ENCODE results near the gene ATP5PO.
A peak's percentile ranks its signal among the peaks of the same experiment; 100 is the strongest.

The ATP5PO gene

DNA sequence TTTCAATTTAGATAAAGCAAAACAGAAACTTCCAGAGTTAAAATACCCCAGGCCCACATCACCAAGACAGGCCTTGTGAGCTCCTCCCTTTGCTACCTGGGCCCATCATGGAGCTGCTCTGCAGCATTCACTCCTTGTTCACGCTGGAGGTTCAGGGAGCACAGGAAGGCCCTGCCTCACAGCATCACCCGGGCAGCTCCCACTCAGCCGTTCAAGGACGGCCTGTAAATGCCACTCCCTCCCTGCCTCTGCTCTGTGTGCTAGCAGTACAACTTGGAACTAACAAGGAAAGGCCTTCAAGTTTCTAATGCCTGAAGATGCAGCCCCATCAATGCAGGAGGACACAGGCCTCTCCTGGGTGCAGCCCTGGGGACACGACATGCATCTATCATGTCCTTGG is 11.6 kb downstream of the ATP5PO start:
- no peak overlapping the region for H3K4me3 ChIP-seq (ENCODE audit: low read length)
- peaks cover 29% of the 10 kb centered on the region for H3K36me3 ChIP-seq (replicated peaks; ENCODE audit: insufficient read depth, low read length)
- peaks cover 14% of the 10 kb centered on the region for H3K4me1 ChIP-seq (ENCODE audit: low read length)
- 0 out of 2 replicates have a peak, but pooled peaks cover 12% of the 10 kb centered on the region for H3F3A ChIP-seq (ENCODE audit: insufficient read depth, low read length)
- H3K9ac ChIP-seq (ENCODE audit: low read length), result no peak overlapping the region
- H4K20me1 ChIP-seq (ENCODE audit: insufficient read depth, low read length), result no peaks in the 10 kb centered on the region
- H2AFZ ChIP-seq (ENCODE audit: low read length), result no peak overlapping the region
- peaks cover 8% of the 10 kb centered on the region; the same call in 1 of the 2 replicates for H3K79me2 ChIP-seq (ENCODE audit: low read length)
- no peak for TF ChIP-seq EZH2 (optimal IDR thresholded peaks at IDR 0.05; ENCODE audit: low read depth, low read length)
- TF ChIP-seq, protein P1, sequence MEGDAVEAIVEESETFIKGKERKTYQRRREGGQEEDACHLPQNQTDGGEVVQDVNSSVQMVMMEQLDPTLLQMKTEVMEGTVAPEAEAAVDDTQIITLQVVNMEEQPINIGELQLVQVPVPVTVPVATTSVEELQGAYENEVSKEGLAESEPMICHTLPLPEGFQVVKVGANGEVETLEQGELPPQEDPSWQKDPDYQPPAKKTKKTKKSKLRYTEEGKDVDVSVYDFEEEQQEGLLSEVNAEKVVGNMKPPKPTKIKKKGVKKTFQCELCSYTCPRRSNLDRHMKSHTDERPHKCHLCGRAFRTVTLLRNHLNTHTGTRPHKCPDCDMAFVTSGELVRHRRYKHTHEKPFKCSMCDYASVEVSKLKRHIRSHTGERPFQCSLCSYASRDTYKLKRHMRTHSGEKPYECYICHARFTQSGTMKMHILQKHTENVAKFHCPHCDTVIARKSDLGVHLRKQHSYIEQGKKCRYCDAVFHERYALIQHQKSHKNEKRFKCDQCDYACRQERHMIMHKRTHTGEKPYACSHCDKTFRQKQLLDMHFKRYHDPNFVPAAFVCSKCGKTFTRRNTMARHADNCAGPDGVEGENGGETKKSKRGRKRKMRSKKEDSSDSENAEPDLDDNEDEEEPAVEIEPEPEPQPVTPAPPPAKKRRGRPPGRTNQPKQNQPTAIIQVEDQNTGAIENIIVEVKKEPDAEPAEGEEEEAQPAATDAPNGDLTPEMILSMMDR (IDR thresholded peaks at IDR 0.05; ENCODE audit: low read length), result no peak
- no peaks in the 10 kb centered on the region for H3K27me3 ChIP-seq (replicated peaks; ENCODE audit: insufficient read depth, low read length)
- DNase-seq, result no peak
- no peaks in the 10 kb centered on the region for H3K9me2 ChIP-seq (replicated peaks; ENCODE audit: insufficient read depth, low read length)
- no peak overlapping the region for H3K27ac ChIP-seq (ENCODE audit: low read length)
- no peaks in the 10 kb centered on the region for H3K9me3 ChIP-seq (replicated peaks; ENCODE audit: insufficient read depth, low read length)
- H3K4me2 ChIP-seq (ENCODE audit: low read depth, low read length), result no peak overlapping the region

DNA sequence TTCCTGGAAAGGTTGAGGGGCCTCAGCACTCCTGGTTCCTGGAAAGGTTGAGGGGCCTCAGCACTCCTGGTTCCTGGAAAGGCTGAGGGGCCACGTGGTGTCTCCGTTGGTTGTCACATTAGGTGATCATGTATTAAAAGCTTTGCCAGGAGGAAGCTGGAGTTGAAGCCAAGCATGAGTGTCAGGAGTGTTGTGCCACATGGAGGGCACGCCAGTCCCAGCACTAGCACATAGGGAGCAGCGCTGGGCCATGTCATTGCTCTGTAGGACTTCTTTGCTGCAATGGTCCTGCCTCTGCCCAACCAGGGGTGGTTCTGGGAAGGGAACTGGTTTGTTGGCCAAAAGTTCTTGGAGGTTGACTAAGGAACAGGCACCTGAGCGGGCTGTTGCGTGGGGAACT is 13.3 kb downstream of the ATP5PO start:
- no peak overlapping the region for H2AFZ ChIP-seq (ENCODE audit: low read length)
- no peaks in the 10 kb centered on the region for H3K9me3 ChIP-seq (replicated peaks; ENCODE audit: insufficient read depth, low read length)
- TF ChIP-seq, protein P1 (IDR thresholded peaks at IDR 0.05; ENCODE audit: low read length), result no peak
- no peak for TF ChIP-seq EZH2 (optimal IDR thresholded peaks at IDR 0.05; ENCODE audit: low read depth, low read length)
- no peak for TF ChIP-seq EZH2phosphoT487 (IDR thresholded peaks at IDR 0.05; ENCODE audit: low read length)
- H3F3A ChIP-seq (ENCODE audit: insufficient read depth, low read length), result 0 out of 2 replicates have a peak, but pooled peaks cover 12% of the 10 kb centered on the region
- H3K9ac ChIP-seq (ENCODE audit: low read length), result no peak overlapping the region
- no peaks in the 10 kb centered on the region for H4K20me1 ChIP-seq (ENCODE audit: insufficient read depth, low read length)
- H3K27me3 ChIP-seq (replicated peaks; ENCODE audit: insufficient read depth, low read length), result no peaks in the 10 kb centered on the region
- no peak overlapping the region for H3K4me2 ChIP-seq (ENCODE audit: low read depth, low read length)
- DNase-seq, result no peak
- H3K79me2 ChIP-seq (ENCODE audit: low read length), result peaks cover 8% of the 10 kb centered on the region; the same call in 1 of the 2 replicates
- no peak overlapping the region for H3K4me3 ChIP-seq (ENCODE audit: low read length)
- H3K9me2 ChIP-seq (replicated peaks; ENCODE audit: insufficient read depth, low read length), result no peaks in the 10 kb centered on the region
- H3K4me1 ChIP-seq (ENCODE audit: low read length), result peaks cover 14% of the 10 kb centered on the region
- H3K27ac ChIP-seq (ENCODE audit: low read length), result no peak overlapping the region
- peaks cover 26% of the 10 kb centered on the region for H3K36me3 ChIP-seq (replicated peaks; ENCODE audit: insufficient read depth, low read length)

DNA sequence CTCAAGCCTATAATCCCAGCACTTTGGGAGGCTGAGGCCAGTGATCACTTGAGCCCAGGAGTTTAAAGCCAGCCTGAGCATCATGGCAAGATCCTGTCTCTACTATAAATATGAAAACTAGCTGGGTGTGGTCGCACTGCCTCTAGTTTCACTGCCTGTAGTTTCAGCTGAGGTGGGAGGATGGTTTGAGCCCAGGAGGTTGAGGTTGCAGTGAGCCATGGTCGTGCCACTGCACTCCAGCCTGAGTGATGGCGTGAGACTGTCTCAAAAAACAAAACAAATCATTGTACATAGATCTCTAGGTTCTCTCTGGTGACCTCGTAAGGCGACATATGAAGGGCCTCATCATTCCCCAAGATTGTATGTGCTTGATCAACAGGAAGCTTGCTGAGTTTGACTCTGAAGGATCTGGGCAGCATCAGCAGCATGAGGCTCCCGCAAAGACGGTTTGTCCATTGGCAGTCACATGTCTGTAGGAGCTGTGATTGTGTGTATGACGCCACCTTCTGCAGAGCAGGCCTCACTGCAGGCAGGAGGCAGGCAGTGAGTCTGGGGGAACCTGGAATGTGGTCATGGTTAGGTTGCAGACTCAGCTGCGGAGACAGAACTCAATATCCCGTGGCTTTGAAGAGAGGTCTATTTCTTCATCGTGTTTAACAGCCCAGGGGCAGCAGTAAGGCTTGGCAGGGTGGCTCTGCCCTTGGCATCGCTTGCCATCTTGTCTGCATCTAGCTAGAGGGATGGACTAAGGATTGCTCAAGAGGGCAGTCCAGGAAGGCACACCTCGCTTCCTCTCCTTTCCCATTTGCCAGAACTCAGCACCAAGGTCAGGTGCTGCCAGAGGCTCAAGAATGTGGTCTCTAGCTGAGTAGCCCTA is 14.0 kb downstream of the ATP5PO start:
- peaks cover 14% of the 10 kb centered on the region for H3K4me1 ChIP-seq (ENCODE audit: low read length)
- H3F3A ChIP-seq (ENCODE audit: insufficient read depth, low read length), result 0 out of 2 replicates have a peak, but pooled peaks cover 12% of the 10 kb centered on the region
- no peaks in the 10 kb centered on the region for H3K9me2 ChIP-seq (replicated peaks; ENCODE audit: insufficient read depth, low read length)
- H3K27me3 ChIP-seq (replicated peaks; ENCODE audit: insufficient read depth, low read length), result no peaks in the 10 kb centered on the region
- H3K27ac ChIP-seq (ENCODE audit: low read length), result no peak overlapping the region
- H3K36me3 ChIP-seq (replicated peaks; ENCODE audit: insufficient read depth, low read length), result peaks cover 20% of the 10 kb centered on the region
- no peak overlapping the region for H2AFZ ChIP-seq (ENCODE audit: low read length)
- peaks cover 4% of the 10 kb centered on the region; the same call in 1 of the 2 replicates for H3K79me2 ChIP-seq (ENCODE audit: low read length)
- no peaks in the 10 kb centered on the region for H3K9me3 ChIP-seq (replicated peaks; ENCODE audit: insufficient read depth, low read length)
- peak; percentile 47 for DNase-seq
- TF ChIP-seq EZH2 (optimal IDR thresholded peaks at IDR 0.05; ENCODE audit: low read depth, low read length), result no peak
- TF ChIP-seq, protein P1 (IDR thresholded peaks at IDR 0.05; ENCODE audit: low read length), result peak; percentile 53
- no peaks in the 10 kb centered on the region for H4K20me1 ChIP-seq (ENCODE audit: insufficient read depth, low read length)
- H3K9ac ChIP-seq (ENCODE audit: low read length), result no peak overlapping the region
- H3K4me3 ChIP-seq (ENCODE audit: low read length), result no peak overlapping the region
- H3K4me2 ChIP-seq (ENCODE audit: low read depth, low read length), result peak overlapping the region; percentile 15; the same call in 1 of the 2 replicates
